Erythroblast (primary cell): ENCODE measurements around the gene LINC00237.

Experiments
- GATA1 ChIP-seq: IDR thresholded peaks from 2 replicates; pipeline ENCODE4 v1.6.1; 2011; ENCODE audit warnings: low read depth, mild to moderate bottlenecking, control low read depth, low read length, moderate library complexity
- POLR2A ChIP-seq: IDR thresholded peaks from 2 replicates; pipeline ENCODE4 v1.6.1; 2011; ENCODE audit warnings: mild to moderate bottlenecking, low read length

GRCh38 chr20:21149344-21149743 lies 43.2 kb upstream of the LINC00237 start:
- TF ChIP-seq POLR2A (no peak), GATA1 (no peak)
